Islet of Langerhans (tissue), 1 donor: ENCODE data around the gene PPP6R1.

Experiments
- FAIRE-seq: peaks from one replicate; lab custom pipeline; 2011; peaks lifted over from hg19 to GRCh38; lab: Jason Lieb, UNC

Gene PPP6R1

GRCh38 chr19:55244004-55244680 is 14.7 kb downstream of the PPP6R1 start:
- no peak for FAIRE-seq

- no peak for FAIRE-seq
Measured at GRCh38 chr19:55242517-55242916, 16.3 kb downstream of the PPP6R1 start.

- FAIRE-seq: no peak
Measured at GRCh38 chr19:55241935-55242464, 16.8 kb downstream of the PPP6R1 start.

- no peak for FAIRE-seq
Measured at GRCh38 chr19:55241143-55241934, 17.5 kb downstream of the PPP6R1 start.

- FAIRE-seq: no peak
Measured at GRCh38 chr19:55240713-55241020, 18.1 kb downstream of the PPP6R1 start.

- no peak for FAIRE-seq
Measured at GRCh38 chr19:55239004-55239403, 19.8 kb downstream of the PPP6R1 start.

GRCh38 chr19:55238030-55238429 is 20.8 kb downstream of the PPP6R1 start:
- FAIRE-seq: no peak

GRCh38 chr19:55232986-55233385 is 25.8 kb downstream of the PPP6R1 start:
- no peak for FAIRE-seq

GRCh38 chr19:55232286-55232602 is 26.6 kb downstream of the PPP6R1 start:
- no peak for FAIRE-seq

GRCh38 chr19:55231391-55232285 is 27.2 kb downstream of the PPP6R1 start:
- no peak for FAIRE-seq

- FAIRE-seq: no peak
Measured at GRCh38 chr19:55230780-55231179, 28.0 kb downstream of the PPP6R1 start.

- FAIRE-seq: no peak
Measured at GRCh38 chr19:55230329-55230728, 28.5 kb downstream of the PPP6R1 start.

- FAIRE-seq: no peak
Measured at GRCh38 chr19:55229789-55230182, 29.0 kb downstream of the PPP6R1 start.

- no peak for FAIRE-seq
Measured at GRCh38 chr19:55229145-55229788, 29.6 kb downstream of the PPP6R1 start.

GRCh38 chr19:55228403-55229031 is 30.3 kb downstream of the PPP6R1 start, which contains the start of gene TMEM86B:
TSS of gene TMEM86B (minus strand) at chr19:55228763. CDS start at chr19:55228741, 22 bp downstream.
- FAIRE-seq: no peak

GRCh38 chr19:55228015-55228391 is 30.8 kb downstream of the PPP6R1 start:
- no peak for FAIRE-seq

GRCh38 chr19:55227241-55228014 is 31.4 kb downstream of the PPP6R1 start:
- no peak for FAIRE-seq

GRCh38 chr19:55226788-55227187 is 32.0 kb downstream of the PPP6R1 start:
- FAIRE-seq: no peak

GRCh38 chr19:55226273-55226672 is 32.5 kb downstream of the PPP6R1 start:
- no peak for FAIRE-seq

- FAIRE-seq: no peak
Measured at GRCh38 chr19:55225415-55225958, 33.3 kb downstream of the PPP6R1 start.
